H1 (cell line): ENCODE measurements around the gene GLRX5. TPM values are rescaled to one million over a fixed set of nuclear protein-coding genes. Genes with fewer than 3 reads are reported as not detected.

Experiments
- CTCF ChIA-PET: fragments of 300-600 bp; sonication (Branson Sonifier 250); formaldehyde crosslinking; loops from one replicate; lab custom pipeline; 2021; ENCODE audit not compliant: partially characterized antibody; lab: Charles Lee
- POLR2A ChIA-PET: fragments of 300-600 bp; sonication (Branson Sonifier 250); formaldehyde crosslinking; loops from one replicate; lab custom pipeline; 2021; ENCODE audit warnings: inconsistent platforms; ENCODE audit not compliant: partially characterized antibody; lab: Charles Lee
- DNase-seq, 2 experiments: peaks; one replicate each; pipeline versions ENCODE4 v3.0.0 to v3.0.0-alpha.2; 2010 to 2022; ENCODE audit warnings: low spot score in 2 of 2, low read depth in 1 of 2, mixed read lengths in 1 of 2
- FAIRE-seq: peaks from 2 replicates; lab custom pipeline; 2011; peaks lifted over from hg19 to GRCh38; lab: Jason Lieb, UNC
- H2AFZ ChIP-seq: 2 replicates; pipeline ENCODE4 v1.8.1; 2012; ENCODE audit warnings: low read length, inconsistent platforms
- H2AK5ac ChIP-seq: 2 replicates; pipeline ENCODE4 v1.6.1; 2013; ENCODE audit warnings: low read depth, low read length
- H2BK120ac ChIP-seq: replicated peaks from 2 replicates; pipeline ENCODE3; 2013; ENCODE audit warnings: low read depth, low read length, inconsistent platforms
- H2BK12ac ChIP-seq: 2 replicates; pipeline ENCODE4 v1.6.1; 2013; ENCODE audit warnings: low read depth, low read length
- H2BK15ac ChIP-seq: 2 replicates; pipeline ENCODE4 v1.6.1; 2013; ENCODE audit warnings: low read length
- H2BK20ac ChIP-seq: 2 replicates; pipeline ENCODE4 v1.6.1; 2013; ENCODE audit warnings: low read length
- H2BK5ac ChIP-seq: 2 replicates; pipeline ENCODE4 v1.6.1; 2013; ENCODE audit warnings: low read depth, low read length
- H3K14ac ChIP-seq: 2 replicates; pipeline ENCODE4 v1.6.1; 2013; ENCODE audit warnings: inconsistent platforms; ENCODE audit not compliant: insufficient read length
- H3K18ac ChIP-seq: 2 replicates; pipeline ENCODE4 v1.6.1; 2013; ENCODE audit warnings: low read length; ENCODE audit errors: extremely low read depth
- H3K23ac ChIP-seq: 2 replicates; pipeline ENCODE4 v1.6.1; 2013; ENCODE audit warnings: inconsistent platforms; ENCODE audit not compliant: insufficient read length
- H3K23me2 ChIP-seq: 2 replicates; pipeline ENCODE4 v1.6.1; 2013; ENCODE audit warnings: low read depth, low read length
- H3K27ac ChIP-seq: 2 replicates; pipeline ENCODE4 v1.6.1; 2011; ENCODE audit warnings: low read depth, low read length, inconsistent platforms
- H3K27me3 ChIP-seq, 4 experiments: replicated peaks in 1 of 4; 1 replicate in 1 of 4; 2 replicates in 3 of 4; pipeline versions ENCODE4 v1.6.1 to v1.8.1; 2011 to 2013; ENCODE audit warnings: low read length in 3 of 4, mild to moderate bottlenecking in 3 of 4, inconsistent platforms in 2 of 4, mixed read lengths in 2 of 4, moderate library complexity in 1 of 4; ENCODE audit not compliant: control insufficient read depth in 3 of 4, insufficient read depth in 3 of 4; ENCODE audit errors: extremely low read depth in 1 of 4
- H3K36me3 ChIP-seq, 4 experiments: 2 replicates each; pipeline versions ENCODE4 v1.6.1 to v1.8.1; 2011 to 2013; ENCODE audit warnings: mild to moderate bottlenecking in 4 of 4, low read length in 3 of 4, moderate library complexity in 2 of 4, control low read depth in 1 of 4, inconsistent platforms in 1 of 4; ENCODE audit not compliant: insufficient read depth in 4 of 4, control insufficient read depth in 2 of 4
- H3K4ac ChIP-seq: replicated peaks from 2 replicates; pipeline ENCODE3; 2013; ENCODE audit warnings: low read length, low read depth, mixed read lengths, inconsistent platforms; ENCODE audit not compliant: insufficient read length
- H3K4me1 ChIP-seq, 4 experiments: replicated peaks in 1 of 4; 1 replicate in 1 of 4; 2 replicates in 3 of 4; pipeline versions ENCODE4 v1.6.1 to v1.8.1; 2011 to 2013; ENCODE audit warnings: low read length in 3 of 4, inconsistent platforms in 2 of 4, mixed read lengths in 1 of 4; ENCODE audit not compliant: insufficient read depth in 4 of 4, control insufficient read depth in 3 of 4
- H3K4me2 ChIP-seq, 2 experiments: 2 replicates each; pipeline versions ENCODE4 v1.6.1 to v1.8.1; 2011 to 2013; ENCODE audit warnings: low read depth in 2 of 2, low read length in 2 of 2, control low read depth in 1 of 2, inconsistent platforms in 1 of 2, mild to moderate bottlenecking in 1 of 2; ENCODE audit not compliant: insufficient read depth in 1 of 2
- H3K4me3 ChIP-seq, 4 experiments: fragments of 200-600, 300-600 bp in 1 of 4; sonication (generic), shearing (Covaris generic), sonication (Bioruptor Twin) in 1 of 4; 2 replicates each; pipeline versions ENCODE4 v1.5.1 to v1.8.1; 2011 to 2016; ENCODE audit warnings: low read length in 4 of 4, low read depth in 3 of 4, control low read depth in 2 of 4, inconsistent platforms in 2 of 4, mild to moderate bottlenecking in 2 of 4, mixed read lengths in 1 of 4, moderate library complexity in 1 of 4; ENCODE audit not compliant: insufficient read depth in 2 of 4; ENCODE audit errors: extremely low read depth in 1 of 4
- H3K56ac ChIP-seq: replicated peaks from 2 replicates; pipeline ENCODE3; 2013; ENCODE audit warnings: low read depth, mild to moderate bottlenecking, mixed read lengths, low read length, inconsistent platforms; ENCODE audit not compliant: insufficient read length
- H3K79me1 ChIP-seq: 2 replicates; pipeline ENCODE4 v1.6.1; 2013; ENCODE audit warnings: low read depth, low read length, control low read depth
- H3K79me2 ChIP-seq, 2 experiments: 2 replicates each; pipeline versions ENCODE4 v1.6.1 to v1.8.1; 2012 to 2013; ENCODE audit warnings: low read length in 2 of 2, mild to moderate bottlenecking in 2 of 2, inconsistent platforms in 1 of 2; ENCODE audit not compliant: insufficient read depth in 2 of 2, control insufficient read depth in 1 of 2
- H3K9ac ChIP-seq, 4 experiments: replicated peaks in 1 of 4; 1 replicate in 1 of 4; 2 replicates in 3 of 4; pipeline versions ENCODE4 v1.6.1 to v1.8.1; 2011 to 2013; ENCODE audit warnings: low read depth in 3 of 4, low read length in 3 of 4, control low read depth in 2 of 4, mild to moderate bottlenecking in 2 of 4, moderate library complexity in 2 of 4, inconsistent platforms in 1 of 4; ENCODE audit errors: extremely low read depth in 1 of 4
- H3K9me3 ChIP-seq, 2 experiments: 2 replicates each; pipeline versions ENCODE4 v1.6.1 to v1.8.1; 2012 to 2013; ENCODE audit warnings: mild to moderate bottlenecking in 2 of 2, moderate library complexity in 2 of 2, control low read depth in 1 of 2, inconsistent platforms in 1 of 2, low read depth in 1 of 2, low read length in 1 of 2, mixed read lengths in 1 of 2; ENCODE audit not compliant: insufficient read depth in 2 of 2
- H4K20me1 ChIP-seq, 2 experiments: replicated peaks in 1 of 2; 2 replicates each; pipeline versions ENCODE3 to v1.8.1; 2011 to 2013; ENCODE audit warnings: inconsistent platforms in 2 of 2, low read length in 2 of 2, mild to moderate bottlenecking in 1 of 2; ENCODE audit not compliant: insufficient read depth in 2 of 2, control insufficient read depth in 1 of 2
- H4K5ac ChIP-seq: 2 replicates; pipeline ENCODE4 v1.6.1; 2013; ENCODE audit warnings: low read length, low read depth, mixed read lengths, inconsistent platforms; ENCODE audit not compliant: insufficient read length
- H4K8ac ChIP-seq: 2 replicates; pipeline ENCODE4 v1.8.0; 2013; ENCODE audit warnings: mild to moderate bottlenecking, moderate library complexity, low read length, inconsistent platforms; ENCODE audit not compliant: insufficient read depth; ENCODE audit errors: extremely low read depth
- H4K91ac ChIP-seq: replicated peaks from 2 replicates; pipeline ENCODE3; 2013; ENCODE audit warnings: low read length, mixed read lengths, inconsistent platforms; ENCODE audit not compliant: insufficient read length
- ASH2L ChIP-seq: fragments of 200-600, 300-600 bp; sonication (generic); IDR thresholded peaks from one replicate; pipeline ENCODE4 v1.7.1; 2017; ENCODE audit warnings: low read length
- CBX8 ChIP-seq: fragments of 300-800, 300-1000 bp; sonication (generic); IDR thresholded peaks from 2 replicates; pipeline ENCODE4 v1.7.1; 2016; ENCODE audit warnings: low read depth, low read length, borderline replicate concordance
- RXRA ChIP-seq: IDR thresholded peaks from 2 replicates; pipeline ENCODE4 v1.6.1; 2011; ENCODE audit warnings: low read depth, mild to moderate bottlenecking, low read length, moderate library complexity; ENCODE audit not compliant: insufficient read depth
- WGBS, 2 experiments: shearing (Covaris generic) in 1 of 2; methylation state at CpG; one replicate each; pipeline versions ENCODE4 v1.1.6 to v1.1.7; 2013 to 2015; ENCODE audit warnings: low lambda C conversion rate in 2 of 2, mixed read lengths in 2 of 2, inconsistent platforms in 1 of 2, low coverage in 1 of 2, missing lambda C conversion rate in 1 of 2; ENCODE audit not compliant: insufficient replicate concordance in 2 of 2, insufficient coverage in 1 of 2, insufficient read length in 1 of 2; ENCODE audit errors: extremely low coverage in 1 of 2, missing lambda C conversion rate in 1 of 2; 5-methylcytosine and 5-hydroxymethylcytosine counted together
- polyA plus RNA-seq, 7 experiments: library from polyadenylated mRNA; depleted of rRNA in 3 of 7; stranded (reverse) in 5 of 7; unstranded in 2 of 7; fragments of >200 nt in 5 of 7; fragments of 200-250 nt in 2 of 7; gene quantifications; 1 replicate in 5 of 7; 2 replicates in 1 of 7; 4 replicates in 1 of 7; pipeline versions ENCODE4 v1.2.1 to v1.2.3, GENCODE V29; 2011 to 2013; ENCODE audit warnings: missing spikeins in 2 of 7, mixed read lengths in 2 of 7
- total RNA-seq: library from RNA; stranded (reverse); fragmentation: NEBNext Ultra II Directional; extraction: Animal tissue kit (Norgen Biotek cat#: 25700); gene quantifications from 2 replicates; pipeline ENCODE4 v1.2.1, GENCODE V29; 2021

GLRX5 gene
- total and polyA plus RNA-seq, 2 of the 8 experiments (the other 6 are each of a cell fraction or from before 2014, with no cell fraction given) = 70.1 to 88.8 TPM

DNA sequence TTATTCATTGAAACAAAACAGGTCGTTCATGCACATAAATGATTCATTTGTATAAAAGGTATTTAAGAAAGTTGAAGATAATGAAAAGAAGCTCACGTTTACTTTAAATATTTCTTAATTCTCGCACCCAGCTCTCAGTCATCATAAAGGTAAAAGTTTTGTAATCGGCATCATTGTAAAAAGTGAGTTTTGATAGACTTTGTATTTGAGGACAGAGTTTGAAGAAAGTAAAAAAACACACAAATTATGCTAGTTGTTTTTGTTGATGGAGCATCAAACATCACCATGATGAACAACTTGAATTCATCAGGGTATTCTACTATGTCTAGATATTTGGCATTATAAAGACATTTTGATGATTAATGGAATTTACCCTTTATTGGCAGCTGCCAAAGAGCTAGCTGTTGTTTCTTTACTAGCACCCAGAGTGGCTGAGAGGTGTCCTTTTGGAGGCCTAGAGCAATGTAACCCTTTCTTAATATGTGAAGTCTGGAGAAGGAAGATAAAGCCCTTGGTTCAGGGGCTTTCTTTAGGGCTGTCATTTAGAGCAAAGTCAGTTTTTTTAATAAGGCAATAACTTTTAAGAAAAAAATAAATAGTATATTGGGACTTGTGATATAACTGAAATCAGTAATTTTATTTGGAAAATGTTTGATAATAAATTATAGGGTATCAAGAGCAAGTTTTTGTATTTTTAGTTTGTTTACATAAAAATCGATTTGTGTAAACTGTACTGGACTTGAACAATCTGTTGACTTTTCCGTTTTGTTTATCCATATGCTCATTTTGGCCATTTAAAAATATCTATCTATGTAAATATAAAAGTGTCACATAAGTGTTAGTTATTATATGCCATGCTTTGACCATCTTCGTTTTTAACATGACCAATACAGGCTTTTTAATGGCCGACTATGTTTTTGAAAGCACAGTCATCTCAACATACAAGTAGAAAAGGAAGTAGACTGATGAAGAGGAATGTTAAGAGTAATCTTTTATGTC lies 7.4 kb downstream of the GLRX5 start:
- ChIA-PET POLR2A (no interaction called here), CTCF (interaction anchor here (0.6 to 1.3 kb wide), 3 partner anchors 13 to 268 kb away, joined by 3 to 5 read pairs (median 3); no protein-coding TSS in a partner anchor)
- no peak overlapping the region for H2AFZ ChIP-seq
- no peak overlapping the region for H3K18ac ChIP-seq
- no peak overlapping the region for H2BK12ac ChIP-seq
- H3K79me2 ChIP-seq = peaks cover 10 to 64% of the 10 kb centered on the region in 2 experiments
- H3K79me1 ChIP-seq = peaks cover 16% of the 10 kb centered on the region
- no peaks in the 10 kb centered on the region for H3K27me3 ChIP-seq
- no peak for DNase-seq
- no peak overlapping the region for H2AK5ac ChIP-seq
- H4K8ac ChIP-seq = no peak overlapping the region
- H3K4me3 ChIP-seq = no peak overlapping the region
- H3K4ac ChIP-seq = no peak overlapping the region
- no peak overlapping the region for H3K27ac ChIP-seq
- no peak overlapping the region for H3K56ac ChIP-seq
- H3K14ac ChIP-seq = no peak overlapping the region
- no peak for FAIRE-seq
- H3K4me1 ChIP-seq = 0 out of 7 replicates have a peak, but pooled peaks cover 0 to 3% (median 0%) of the 10 kb centered on the region in 4 experiments
- H3K4me2 ChIP-seq = no peak overlapping the region
- no peak overlapping the region for H2BK5ac ChIP-seq
- H2BK20ac ChIP-seq = no peak overlapping the region
- no peaks in the 10 kb centered on the region for H3K9me3 ChIP-seq
- no peak overlapping the region for H2BK15ac ChIP-seq
- no peak overlapping the region for H3K23ac ChIP-seq
- H4K20me1 ChIP-seq = peaks cover 15 to 29% of the 10 kb centered on the region in 2 experiments
- no peak overlapping the region for H2BK120ac ChIP-seq
- WGBS, 2 experiments = 84% methylated on average over 8 of the region's 8 CpGs; no CpG with 5 or more reads in 1 of the 2 experiments
- no peak overlapping the region for H3K9ac ChIP-seq
- H4K5ac ChIP-seq = no peak overlapping the region
- peaks cover 3 to 7% (median 4%) of the 10 kb centered on the region in 4 experiments; a peak in 4 of 8 replicates for H3K36me3 ChIP-seq
- H3K23me2 ChIP-seq = no peaks in the 10 kb centered on the region
- TF ChIP-seq CBX8 (no peak), RXRA (no peak), ASH2L (no peak)
- H4K91ac ChIP-seq = no peak overlapping the region
